Nephron progenitor cell (in vitro differentiated cells): Measurements from ENCODE around the gene COLEC12.

Experiments
- DNase-seq: peaks from one replicate; pipeline ENCODE4 v3.0.0; 2021
- H3K27ac Mint-ChIP-seq: 2 replicates; pipeline ENCODE4 v1.8.0; 2021; ENCODE audit warnings: mild to moderate bottlenecking, moderate library complexity, mixed read lengths
- H3K27me3 Mint-ChIP-seq: 2 replicates; pipeline ENCODE4 v1.8.0; 2021; ENCODE audit warnings: mild to moderate bottlenecking, low read depth, mixed read lengths; ENCODE audit not compliant: poor library complexity
- H3K36me3 Mint-ChIP-seq: 2 replicates; pipeline ENCODE4 v1.8.0; 2021; ENCODE audit warnings: low read depth, mixed read lengths
- H3K4me1 Mint-ChIP-seq: 2 replicates; pipeline ENCODE4 v1.8.0; 2021; ENCODE audit warnings: mixed read lengths
- H3K4me3 Mint-ChIP-seq: 2 replicates; pipeline ENCODE4 v1.8.0; 2021; ENCODE audit warnings: mild to moderate bottlenecking, moderate library complexity, mixed read lengths
- H3K9me3 Mint-ChIP-seq: 2 replicates; pipeline ENCODE4 v1.8.0; 2021; ENCODE audit warnings: mild to moderate bottlenecking, moderate library complexity, mixed read lengths
- CTCF ChIP-seq: fragments of 200-600 bp; sonication (generic); IDR thresholded peaks from 2 replicates; pipeline ENCODE4 v1.5.0; 2021; ENCODE audit warnings: antibody characterized with exemption

The COLEC12 gene

GRCh38 chr18:354003-354402, 146.5 kb downstream of the COLEC12 start:
- Mint-ChIP-seq H3K9me3 (no peaks in the 10 kb centered on the region), H3K4me3 (no peak overlapping the region), H3K4me1 (peaks cover 16% of the 10 kb centered on the region), H3K36me3 (peaks cover 62% of the 10 kb centered on the region), H3K27me3 (peaks cover 2% of the 10 kb centered on the region), H3K27ac (no peak overlapping the region)
- no peak for TF ChIP-seq CTCF
- no peak for DNase-seq

GRCh38 chr18:352438-352837, 148.1 kb downstream of the COLEC12 start:
- Mint-ChIP-seq H3K4me1 (peaks cover 16% of the 10 kb centered on the region), H3K36me3 (peaks cover 77% of the 10 kb centered on the region), H3K9me3 (peaks cover 7% of the 10 kb centered on the region), H3K27ac (no peak overlapping the region), H3K27me3 (peaks cover 2% of the 10 kb centered on the region), H3K4me3 (no peak overlapping the region)
- no peak for TF ChIP-seq CTCF
- DNase-seq, result no peak

- Mint-ChIP-seq H3K27me3 (peaks cover 2% of the 10 kb centered on the region), H3K27ac (no peak overlapping the region), H3K36me3 (peaks cover 82% of the 10 kb centered on the region), H3K4me3 (no peak overlapping the region), H3K4me1 (peaks cover 10% of the 10 kb centered on the region), H3K9me3 (peaks cover 21% of the 10 kb centered on the region)
- no peak for DNase-seq
- TF ChIP-seq CTCF, result no peak
These were observed 149.4 kb downstream of the COLEC12 start for GRCh38 chr18:350953-351572.

GRCh38 chr18:346600-346999, 153.9 kb downstream of the COLEC12 start:
- Mint-ChIP-seq H3K9me3 (peaks cover 31% of the 10 kb centered on the region), H3K36me3 (peaks cover 87% of the 10 kb centered on the region), H3K4me1 (peaks cover 35% of the 10 kb centered on the region), H3K4me3 (no peak overlapping the region), H3K27me3 (peaks cover 5% of the 10 kb centered on the region), H3K27ac (no peak overlapping the region)
- no peak for TF ChIP-seq CTCF
- no peak for DNase-seq

- Mint-ChIP-seq H3K4me3 (no peak overlapping the region), H3K27ac (no peak overlapping the region), H3K27me3 (peaks cover 3% of the 10 kb centered on the region), H3K36me3 (peaks cover 73% of the 10 kb centered on the region), H3K9me3 (peaks cover 10% of the 10 kb centered on the region), H3K4me1 (peaks cover 59% of the 10 kb centered on the region)
- TF ChIP-seq CTCF, result no peak
- no peak for DNase-seq
These were observed 159.4 kb downstream of the COLEC12 start for GRCh38 chr18:341102-341501.

- H3K4me1 Mint-ChIP-seq, result peaks cover 50% of the 10 kb centered on the region
- H3K27me3 Mint-ChIP-seq, result peaks cover 3% of the 10 kb centered on the region
These were observed 160.5 kb downstream of the COLEC12 start for GRCh38 chr18:340044-340443.

More at GRCh38 chr18:340044-340443, 160.5 kb downstream of the COLEC12 start:
- TF ChIP-seq CTCF, result no peak
- Mint-ChIP-seq H3K27ac (no peak overlapping the region), H3K4me3 (no peak overlapping the region), H3K36me3 (peaks cover 70% of the 10 kb centered on the region), H3K9me3 (no peaks in the 10 kb centered on the region)
- DNase-seq, result no peak
